Activated CD4-positive, alpha-beta T cell treated with anti-CD3 and anti-CD28 coated beads, Interleukin-2, amount 10 ng/mL, durations not matched to agents 24 days and 14 days (primary cell): ENCODE data around the gene FRMPD4. TPM values are rescaled to one million over a fixed set of nuclear protein-coding genes. Genes with fewer than 3 reads are reported as not detected.

Experiments
- DNase-seq: peaks from one replicate; pipeline ENCODE4 v3.0.0; 2022
- H3K27ac Mint-ChIP-seq: one replicate; pipeline ENCODE4 v1.8.0; 2022; ENCODE audit warnings: mild to moderate bottlenecking, mixed read lengths
- H3K27me3 Mint-ChIP-seq: one replicate; pipeline ENCODE4 v1.8.0; 2022; ENCODE audit warnings: mixed read lengths
- H3K36me3 Mint-ChIP-seq: one replicate; pipeline ENCODE4 v1.8.0; 2022; ENCODE audit warnings: low read depth, mild to moderate bottlenecking, mixed read lengths
- H3K4me1 Mint-ChIP-seq: one replicate; pipeline ENCODE4 v1.8.0; 2021; ENCODE audit warnings: mixed read lengths
- H3K4me3 Mint-ChIP-seq: one replicate; pipeline ENCODE4 v1.8.0; 2022; ENCODE audit warnings: mild to moderate bottlenecking, moderate library complexity, mixed read lengths
- H3K9me3 Mint-ChIP-seq: one replicate; pipeline ENCODE4 v1.8.0; 2021; ENCODE audit warnings: mixed read lengths
- intact Hi-C: fragments of 100-400 bp; cut with micrococcal nuclease; formaldehyde crosslinking; loops from one replicate; pipeline ENCODE4 v1.15.1; 2023
- total RNA-seq: library from RNA; stranded (reverse); gene quantifications from 2 replicates; pipeline ENCODE4 v1.2.3, GENCODE V29; 2022

FRMPD4 gene
- not detected in 2 replicates for total RNA-seq

DNA sequence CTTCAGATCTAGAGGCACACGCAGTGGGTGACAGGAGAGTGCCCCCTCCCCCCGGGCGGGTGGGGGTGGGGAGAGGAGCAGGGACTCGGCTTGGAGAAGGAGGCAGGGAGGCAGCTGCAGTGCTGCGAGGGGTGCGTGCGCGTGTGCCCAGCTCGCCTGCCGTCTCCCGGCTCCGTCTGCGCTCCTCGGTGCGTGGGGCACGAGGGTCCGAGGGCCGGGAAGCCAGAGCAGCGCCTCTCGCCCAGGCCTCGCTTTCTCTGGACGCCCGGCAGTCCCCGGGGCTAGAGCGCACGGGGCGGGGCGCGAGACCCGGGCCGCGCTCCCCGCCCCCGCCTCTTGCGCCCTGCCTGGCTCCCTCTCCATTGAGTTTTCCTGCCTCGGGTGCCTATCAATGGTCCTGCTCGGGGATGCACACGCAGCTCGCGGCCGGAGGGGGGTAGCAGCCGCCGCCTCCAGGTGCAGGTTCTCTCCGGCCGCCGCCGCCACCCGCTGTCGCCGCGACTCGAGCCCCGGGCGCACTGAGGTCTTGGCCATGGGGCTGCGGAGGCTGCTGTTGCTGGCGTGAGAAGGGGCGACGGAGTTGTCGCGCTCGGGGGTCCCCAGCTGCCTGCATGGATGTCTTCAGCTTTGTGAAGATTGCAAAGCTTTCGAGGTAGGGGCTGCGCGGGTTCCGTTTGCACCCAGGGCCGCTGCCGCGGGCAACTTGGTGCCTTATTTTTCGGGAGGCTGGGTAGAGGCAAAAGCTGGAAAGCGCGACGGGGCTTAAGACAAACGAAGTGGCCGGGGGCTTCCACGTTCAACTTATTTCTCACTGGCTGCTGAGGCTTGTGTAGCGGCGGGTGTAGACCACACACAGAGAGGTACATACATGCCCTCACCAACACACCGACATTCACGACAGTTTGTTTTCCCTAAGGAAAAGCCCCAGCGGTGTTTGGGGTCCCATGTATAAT is at the start of gene FRMPD4:
Gene FRMPD4 (plus strand): TSS at position 113 of the 953 bp plus-strand sequence. CDS start 499 bp downstream, at position 612.
- Mint-ChIP-seq H3K36me3 (no peaks in the 10 kb centered on the region), H3K27me3 (peaks cover 18% of the 10 kb centered on the region), H3K9me3 (no peaks in the 10 kb centered on the region), H3K4me1 (no peaks in the 10 kb centered on the region), H3K27ac (no peak within 1 kb of the TSS), H3K4me3 (no peak within 1 kb of the TSS)
- intact Hi-C loops = no loop called here
- no peak for DNase-seq

DNA sequence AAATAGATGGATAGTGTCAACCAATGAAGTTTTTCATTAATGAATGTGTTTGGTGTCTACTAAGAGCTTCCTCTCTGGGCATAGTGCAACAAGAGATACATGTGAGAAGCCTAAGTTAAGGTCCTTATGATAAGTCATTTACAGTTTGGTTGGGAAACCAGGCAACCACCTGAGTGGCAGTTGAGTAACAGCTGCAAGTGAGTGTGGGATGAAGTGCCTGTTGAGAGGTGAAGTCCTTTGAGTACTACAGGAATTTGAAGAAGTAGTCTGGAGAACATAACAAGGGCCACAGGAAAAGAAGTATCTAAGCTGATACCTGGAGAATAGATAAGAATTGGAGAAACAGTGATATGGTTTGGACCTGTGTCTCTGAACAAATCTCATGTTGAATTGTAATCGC is 48.5 kb upstream of the FRMPD4 start:
- no peaks in the 10 kb centered on the region for H3K4me1 Mint-ChIP-seq
- no peaks in the 10 kb centered on the region for H3K9me3 Mint-ChIP-seq
- DNase-seq = no peak
- no peak overlapping the region for H3K27ac Mint-ChIP-seq
- H3K4me3 Mint-ChIP-seq = no peak overlapping the region
- intact Hi-C loops = no loop called here
- no peaks in the 10 kb centered on the region for H3K27me3 Mint-ChIP-seq
- no peaks in the 10 kb centered on the region for H3K36me3 Mint-ChIP-seq

DNA sequence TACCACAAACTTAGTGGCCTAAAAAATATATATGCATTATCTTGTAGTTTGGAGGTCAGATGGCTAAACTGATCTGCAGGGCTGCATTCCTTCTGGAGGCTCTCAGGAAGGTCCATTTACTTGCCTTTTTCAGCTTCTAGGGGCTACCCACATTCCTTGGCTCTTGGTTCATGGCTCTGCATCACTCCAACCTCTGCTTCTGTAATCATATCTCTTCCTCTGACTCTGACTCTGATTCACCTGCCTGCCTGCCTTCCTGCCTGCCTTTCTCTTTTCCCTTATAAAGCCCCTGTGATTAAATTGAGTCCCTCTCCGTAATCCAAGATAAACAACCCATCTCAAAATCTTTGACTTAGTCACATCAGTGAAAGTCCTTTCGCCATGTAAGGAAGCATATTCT is 25.0 kb upstream of the FRMPD4 start:
- Mint-ChIP-seq H3K27me3 (no peaks in the 10 kb centered on the region), H3K9me3 (no peaks in the 10 kb centered on the region), H3K4me1 (no peaks in the 10 kb centered on the region), H3K36me3 (no peaks in the 10 kb centered on the region), H3K4me3 (no peak overlapping the region), H3K27ac (no peak overlapping the region)
- intact Hi-C loops = no loop called here
- no peak for DNase-seq

DNA sequence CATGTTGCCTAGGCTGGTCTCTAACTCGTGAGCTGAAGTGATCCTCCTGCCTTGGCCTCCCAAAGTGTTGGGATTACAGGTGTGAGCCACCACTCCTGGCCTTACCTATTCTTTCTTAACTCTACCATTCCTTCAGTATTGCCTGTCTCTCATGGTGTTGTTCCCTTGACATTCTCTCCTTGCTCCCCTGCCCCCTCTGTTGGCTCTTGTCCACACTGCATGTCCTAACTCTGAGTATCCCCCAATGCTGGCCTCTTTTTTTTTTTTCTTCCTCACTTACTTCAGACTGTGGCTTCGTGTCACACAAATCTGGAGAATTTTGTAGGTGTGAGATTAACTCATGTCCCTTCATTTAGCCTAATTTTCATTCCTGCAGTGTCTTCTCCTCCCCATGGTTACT is 22.9 kb upstream of the FRMPD4 start:
- no peaks in the 10 kb centered on the region for H3K4me1 Mint-ChIP-seq
- H3K27me3 Mint-ChIP-seq = no peaks in the 10 kb centered on the region
- intact Hi-C loops = no loop called here
- H3K4me3 Mint-ChIP-seq = no peak overlapping the region
- no peak overlapping the region for H3K27ac Mint-ChIP-seq
- DNase-seq = no peak
- H3K36me3 Mint-ChIP-seq = no peaks in the 10 kb centered on the region
- H3K9me3 Mint-ChIP-seq = no peaks in the 10 kb centered on the region

DNA sequence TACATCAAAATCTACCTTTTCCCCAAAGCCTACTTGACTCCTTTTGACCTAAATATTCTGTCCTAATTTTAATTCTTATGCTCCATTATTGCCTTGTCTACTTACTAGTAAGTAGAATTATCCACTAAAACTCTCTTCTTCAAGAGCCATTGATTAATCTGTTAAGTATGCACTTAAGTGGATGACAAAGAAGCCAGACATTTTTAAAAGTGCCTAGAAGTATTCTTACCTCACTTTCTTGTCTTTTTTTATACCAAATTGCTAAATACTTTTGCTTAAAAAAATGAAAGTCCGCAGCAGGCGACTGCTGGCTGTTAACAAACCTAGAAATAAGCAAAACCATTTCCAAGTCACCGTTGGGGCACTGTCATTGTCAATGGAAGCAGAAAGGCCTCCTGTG is 20.1 kb upstream of the FRMPD4 start:
- Mint-ChIP-seq H3K4me1 (no peaks in the 10 kb centered on the region), H3K4me3 (no peak overlapping the region), H3K36me3 (no peaks in the 10 kb centered on the region), H3K9me3 (no peaks in the 10 kb centered on the region), H3K27ac (no peak overlapping the region), H3K27me3 (no peaks in the 10 kb centered on the region)
- intact Hi-C loops = no loop called here
- no peak for DNase-seq

DNA sequence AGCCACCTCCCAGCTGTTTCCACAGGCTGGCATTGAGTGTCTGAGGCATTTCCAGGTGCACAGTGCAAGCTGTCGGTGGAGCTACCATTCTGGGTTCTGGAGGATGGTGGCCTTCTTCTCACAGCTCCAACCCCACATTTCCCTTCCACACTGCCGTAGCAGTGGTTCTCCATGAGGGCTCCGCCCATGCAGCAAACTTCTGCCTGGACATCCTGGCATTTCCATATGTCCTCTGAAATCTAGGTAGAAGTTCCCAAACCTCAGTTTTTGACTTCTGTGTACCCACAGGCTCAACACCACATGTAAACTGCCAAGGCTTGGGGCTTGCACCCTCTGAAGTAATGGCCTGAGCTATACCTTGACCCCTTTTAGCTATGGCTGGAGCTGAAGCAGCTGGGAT is 10.3 kb upstream of the FRMPD4 start:
- Mint-ChIP-seq H3K9me3 (no peaks in the 10 kb centered on the region), H3K27ac (no peak overlapping the region), H3K36me3 (no peaks in the 10 kb centered on the region), H3K4me1 (no peaks in the 10 kb centered on the region), H3K4me3 (no peak overlapping the region), H3K27me3 (no peaks in the 10 kb centered on the region)
- DNase-seq = no peak
- intact Hi-C loops = no loop called here

DNA sequence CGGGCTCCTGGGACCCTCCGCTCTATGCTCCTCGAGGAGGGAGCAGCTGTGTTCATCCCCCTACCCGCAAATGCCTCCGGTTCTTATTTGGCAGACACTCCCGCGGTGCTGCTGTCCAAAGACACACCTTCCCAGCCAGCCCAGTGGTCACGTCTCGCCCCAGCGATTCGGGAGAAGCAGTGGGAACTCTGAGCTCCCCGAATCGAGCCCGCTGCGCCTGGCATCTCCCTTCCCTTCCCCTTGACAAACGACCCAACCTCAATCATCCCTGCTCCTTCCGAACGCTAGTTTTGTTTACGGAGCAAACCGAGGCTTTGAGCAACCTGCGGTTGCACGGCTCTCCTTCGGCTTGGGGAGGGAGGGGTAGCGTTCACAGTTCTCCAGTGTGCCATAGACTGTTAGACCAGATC is 317 bp upstream of the FRMPD4 start:
- Mint-ChIP-seq H3K4me3 (no peak overlapping the region), H3K27me3 (peaks cover 18% of the 10 kb centered on the region), H3K4me1 (no peaks in the 10 kb centered on the region), H3K27ac (no peak overlapping the region), H3K9me3 (no peaks in the 10 kb centered on the region), H3K36me3 (no peaks in the 10 kb centered on the region)
- no peak for DNase-seq
- intact Hi-C loops = no loop called here

DNA sequence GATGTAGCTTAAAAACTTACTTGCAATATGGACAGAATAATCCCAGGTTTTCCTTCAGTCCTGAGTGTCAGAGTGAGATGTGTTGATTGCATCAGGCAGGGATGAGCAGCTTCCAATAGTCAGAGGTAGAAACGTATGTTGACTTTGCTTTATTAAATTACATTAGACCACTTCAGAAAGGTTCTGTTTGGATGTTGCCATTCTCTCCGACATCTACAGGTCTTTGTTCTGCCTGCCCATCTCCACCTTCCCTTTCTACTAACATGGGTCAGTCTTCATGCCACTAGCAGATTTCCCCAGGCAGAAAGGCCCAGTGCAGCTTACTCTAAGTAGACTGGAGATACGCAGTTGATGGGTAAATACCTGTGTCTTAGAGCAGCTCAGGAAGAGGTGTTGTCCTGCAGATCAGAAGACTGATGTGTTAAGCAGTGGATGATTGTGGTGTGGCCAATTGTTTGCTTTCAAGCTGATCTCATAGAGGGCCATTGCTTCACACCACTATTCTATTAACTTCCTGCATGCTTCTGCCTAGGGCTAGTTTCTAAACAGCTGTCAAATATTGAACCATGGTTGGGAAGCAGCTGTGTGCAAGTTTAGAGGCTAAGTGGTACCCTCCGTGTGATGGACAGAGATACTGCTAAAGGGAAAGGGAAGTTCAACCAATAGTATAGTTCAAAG is 1.8 kb downstream of the FRMPD4 start:
- DNase-seq = no peak
- intact Hi-C loops = no loop called here
- H3K27me3 Mint-ChIP-seq = peaks cover 18% of the 10 kb centered on the region
- H3K9me3 Mint-ChIP-seq = no peaks in the 10 kb centered on the region
- no peaks in the 10 kb centered on the region for H3K36me3 Mint-ChIP-seq
- no peak overlapping the region for H3K4me3 Mint-ChIP-seq
- no peak overlapping the region for H3K27ac Mint-ChIP-seq
- H3K4me1 Mint-ChIP-seq = no peaks in the 10 kb centered on the region

DNA sequence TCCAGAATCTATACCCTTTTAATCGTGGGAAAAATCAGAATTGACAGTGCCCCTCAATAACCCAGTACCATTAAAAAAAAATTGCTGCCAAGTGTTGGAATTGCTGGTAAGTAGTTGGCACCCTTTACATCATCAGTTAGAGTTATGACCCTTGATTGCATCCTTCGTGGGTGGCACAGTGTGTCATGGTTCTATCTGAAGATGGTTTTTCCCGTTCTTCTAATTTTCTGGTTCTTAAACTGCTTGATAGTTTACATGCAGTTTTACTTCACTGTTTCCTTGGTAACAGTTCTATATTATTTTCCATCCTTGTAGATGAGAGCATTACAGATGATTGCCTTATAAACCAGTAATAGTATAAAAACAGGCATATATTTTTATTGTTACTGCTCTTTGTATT is 3.2 kb downstream of the FRMPD4 start:
- intact Hi-C loops = no loop called here
- Mint-ChIP-seq H3K27me3 (peaks cover 13% of the 10 kb centered on the region), H3K9me3 (no peaks in the 10 kb centered on the region), H3K4me1 (no peaks in the 10 kb centered on the region), H3K27ac (no peak overlapping the region), H3K36me3 (no peaks in the 10 kb centered on the region), H3K4me3 (no peak overlapping the region)
- no peak for DNase-seq

DNA sequence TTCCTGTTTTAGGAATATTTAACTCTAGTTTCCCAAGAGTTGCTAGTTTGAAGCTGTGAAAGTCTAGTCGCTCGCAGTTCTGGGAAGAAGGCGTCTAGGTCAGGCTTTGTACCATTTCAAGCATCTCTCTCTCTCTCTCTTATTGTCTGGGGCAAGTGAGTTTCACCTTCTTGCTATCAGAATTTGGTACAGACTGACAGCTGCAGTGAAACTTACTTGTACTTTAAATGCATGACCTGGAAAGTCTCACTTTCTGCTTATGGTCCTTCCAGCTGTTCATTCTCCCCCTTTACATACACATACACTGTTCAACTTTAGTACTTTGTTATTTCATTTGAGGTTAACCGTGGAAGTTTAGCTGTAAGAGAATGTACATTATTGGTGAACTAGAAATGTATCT is 4.4 kb downstream of the FRMPD4 start:
- DNase-seq = no peak
- Mint-ChIP-seq H3K4me3 (no peak overlapping the region), H3K4me1 (no peaks in the 10 kb centered on the region), H3K9me3 (no peaks in the 10 kb centered on the region), H3K36me3 (no peaks in the 10 kb centered on the region), H3K27me3 (peaks cover 5% of the 10 kb centered on the region), H3K27ac (no peak overlapping the region)
- intact Hi-C loops = no loop called here

DNA sequence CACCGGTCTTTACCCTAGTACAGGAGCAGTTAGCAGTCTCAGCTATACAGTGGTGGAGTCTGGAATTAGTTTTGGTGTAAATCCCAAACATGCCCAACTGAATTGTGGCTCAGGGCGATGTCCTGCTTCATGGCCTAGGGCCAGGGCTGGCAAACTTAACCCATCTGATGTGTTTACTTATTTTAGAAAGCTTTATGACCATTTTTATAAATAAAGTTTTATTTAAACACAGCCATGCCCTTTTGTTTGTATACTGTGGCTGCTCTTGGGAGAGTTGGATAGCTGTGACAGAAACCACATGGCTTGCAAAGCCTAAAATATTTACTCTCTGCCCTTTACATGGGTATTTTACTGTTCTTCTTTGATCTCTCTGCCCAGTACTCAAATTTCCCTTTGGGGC is 7.1 kb downstream of the FRMPD4 start:
- Mint-ChIP-seq H3K4me3 (no peak overlapping the region), H3K27me3 (no peaks in the 10 kb centered on the region), H3K9me3 (no peaks in the 10 kb centered on the region), H3K27ac (no peak overlapping the region), H3K36me3 (no peaks in the 10 kb centered on the region), H3K4me1 (no peaks in the 10 kb centered on the region)
- intact Hi-C loops = no loop called here
- DNase-seq = no peak

DNA sequence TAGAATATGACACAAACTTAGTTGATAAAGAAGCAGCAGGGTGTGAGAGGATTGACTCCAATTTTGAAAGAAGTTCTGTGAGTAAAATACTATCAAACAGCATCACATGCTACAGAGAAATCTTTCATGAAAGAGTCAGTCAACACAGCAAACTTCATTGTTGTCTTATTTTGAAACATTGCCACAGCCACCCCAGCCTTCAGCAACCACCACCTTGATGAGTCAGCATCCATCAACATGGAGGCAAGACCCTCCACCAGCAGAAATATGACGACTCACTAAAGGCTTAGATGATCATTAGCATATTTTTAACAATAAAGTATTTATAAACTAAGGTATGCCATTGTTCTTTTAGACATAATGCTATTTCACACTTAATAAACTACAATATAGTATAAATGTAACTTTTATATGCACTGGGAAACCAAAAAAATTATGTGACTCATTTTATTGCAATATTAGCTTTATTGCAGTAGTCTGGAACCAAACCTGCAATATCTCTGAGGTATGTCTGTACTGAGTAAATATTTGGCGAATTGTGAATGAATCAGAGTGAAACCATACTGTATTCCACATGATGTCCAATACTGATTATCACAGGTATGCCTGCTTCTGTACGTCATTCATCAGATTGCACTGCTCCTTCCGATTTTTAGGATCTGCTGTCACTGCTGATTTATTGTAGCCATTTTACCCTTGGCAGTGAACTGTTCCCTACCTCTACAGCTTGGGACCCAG is 11.6 kb downstream of the FRMPD4 start:
- no peaks in the 10 kb centered on the region for H3K27me3 Mint-ChIP-seq
- intact Hi-C loops = no loop called here
- no peaks in the 10 kb centered on the region for H3K9me3 Mint-ChIP-seq
- H3K36me3 Mint-ChIP-seq = no peaks in the 10 kb centered on the region
- H3K4me3 Mint-ChIP-seq = no peak overlapping the region
- H3K4me1 Mint-ChIP-seq = no peaks in the 10 kb centered on the region
- no peak overlapping the region for H3K27ac Mint-ChIP-seq
- no peak for DNase-seq

DNA sequence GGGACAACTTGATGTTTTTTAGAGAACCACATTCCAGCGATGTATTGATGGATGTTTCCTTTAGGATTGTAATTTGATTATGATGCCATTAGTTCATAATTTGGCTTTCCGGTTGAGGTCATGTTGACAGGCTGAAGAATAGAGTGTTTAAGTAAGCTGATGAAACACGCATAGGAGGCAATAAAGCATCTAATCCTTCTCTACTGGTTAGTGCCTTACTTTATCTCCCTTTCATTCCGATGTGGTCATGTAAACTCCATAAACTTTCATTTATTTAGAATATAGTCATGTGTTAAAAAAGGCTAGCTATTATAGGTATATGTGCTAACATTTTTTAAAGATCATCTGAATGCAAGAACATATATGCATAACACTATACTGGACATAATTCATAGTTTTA is 15.0 kb downstream of the FRMPD4 start:
- Mint-ChIP-seq H3K4me1 (no peaks in the 10 kb centered on the region), H3K4me3 (no peak overlapping the region), H3K27ac (no peak overlapping the region), H3K27me3 (no peaks in the 10 kb centered on the region), H3K36me3 (no peaks in the 10 kb centered on the region), H3K9me3 (no peaks in the 10 kb centered on the region)
- intact Hi-C loops = no loop called here
- no peak for DNase-seq

DNA sequence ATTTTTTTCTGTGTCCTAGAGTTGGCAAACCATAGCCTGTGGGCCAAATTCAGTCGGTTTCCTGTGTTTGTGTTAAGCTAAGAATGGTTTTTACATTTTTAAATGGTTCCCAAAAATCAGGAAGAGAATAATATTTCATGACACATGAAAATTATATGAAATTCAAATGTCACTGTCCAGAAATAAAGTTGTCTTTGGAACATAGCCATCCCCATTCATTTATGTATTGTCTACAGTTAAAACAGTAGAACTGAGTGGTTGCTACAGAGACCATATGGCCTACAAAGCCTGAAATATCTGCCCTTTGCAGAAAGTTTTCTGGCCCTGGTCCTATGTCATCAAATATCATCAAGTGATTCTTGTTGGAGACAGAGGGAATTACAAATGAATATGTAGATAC is 15.5 kb downstream of the FRMPD4 start:
- no peaks in the 10 kb centered on the region for H3K4me1 Mint-ChIP-seq
- no peak overlapping the region for H3K27ac Mint-ChIP-seq
- no peaks in the 10 kb centered on the region for H3K36me3 Mint-ChIP-seq
- no peak for DNase-seq
- H3K27me3 Mint-ChIP-seq = no peaks in the 10 kb centered on the region
- intact Hi-C loops = no loop called here
- no peak overlapping the region for H3K4me3 Mint-ChIP-seq
- no peaks in the 10 kb centered on the region for H3K9me3 Mint-ChIP-seq
